BJ (cell line): Measurements from ENCODE around the gene OR7D2. TPM values are rescaled to one million over a fixed set of nuclear protein-coding genes. Genes with fewer than 3 reads are reported as not detected.

Experiments
- CTCF ChIA-PET: fragments of 350-600 bp; formaldehyde crosslinking; extraction: SDS; loops from one replicate; lab custom pipeline; 2021; ENCODE audit warnings: antibody characterized with exemption, inconsistent platforms; lab: Yijun Ruan, JAX
- POLR2A ChIA-PET: fragments of 300-600 bp; sonication (Branson Sonifier 250); formaldehyde crosslinking; extraction: SDS; loops from one replicate; lab custom pipeline; 2021; ENCODE audit warnings: antibody characterized with exemption; lab: Charles Lee
- DNase-seq: peaks from one replicate; pipeline ENCODE4 v3.0.0-alpha.2; 2011; ENCODE audit warnings: low read depth
- H3K27me3 ChIP-seq: 2 replicates; pipeline ENCODE4 v1.6.0; 2011; ENCODE audit warnings: low read length; ENCODE audit not compliant: control insufficient read depth, insufficient read depth
- H3K36me3 ChIP-seq: 2 replicates; pipeline ENCODE4 v1.5.1; 2011; ENCODE audit warnings: low read length; ENCODE audit not compliant: control insufficient read depth, insufficient read depth
- H3K4me3 ChIP-seq: 2 replicates; pipeline ENCODE4 v1.5.1; 2011; ENCODE audit warnings: low read depth, mild to moderate bottlenecking, control low read depth, low read length
- CTCF ChIP-seq: IDR thresholded peaks from 2 replicates; pipeline ENCODE4 v1.5.1; 2011; ENCODE audit warnings: low read depth, mild to moderate bottlenecking, control low read depth, inconsistent platforms, low read length, moderate library complexity; ENCODE audit not compliant: insufficient read depth
- polyA plus RNA-seq: library from polyadenylated mRNA; depleted of rRNA; stranded (reverse); fragments of >200 nt; gene quantifications from 2 replicates; pipeline ENCODE4 v1.2.3, GENCODE V29; 2011

OR7D2 gene
- polyA plus RNA-seq, 1 experiment, result not detected

GRCh38 chr19:9165261-9165660, 13.5 kb upstream of the OR7D2 start:
- Histone ChIP-seq H3K36me3 (peaks cover 10% of the 10 kb centered on the region), H3K4me3 (no peak overlapping the region), H3K27me3 (no peaks in the 10 kb centered on the region)
- POLR2A ChIA-PET, result no interaction called here
- TF ChIP-seq CTCF, result no peak
- CTCF ChIA-PET, result no interaction called here
- DNase-seq, result no peak

GRCh38 chr19:9166846-9167245, 11.9 kb upstream of the OR7D2 start:
- TF ChIP-seq CTCF, result no peak
- Histone ChIP-seq H3K36me3 (no peaks in the 10 kb centered on the region), H3K27me3 (no peaks in the 10 kb centered on the region), H3K4me3 (no peak overlapping the region)
- CTCF ChIA-PET, result no interaction called here
- POLR2A ChIA-PET, result no interaction called here
- DNase-seq, result no peak

- CTCF ChIA-PET, result no interaction called here
Measured at GRCh38 chr19:9171393-9171991, 7.3 kb upstream of the OR7D2 start.

GRCh38 chr19:9175326-9175725, 3.5 kb upstream of the OR7D2 start:
- ChIA-PET CTCF (no interaction called here), POLR2A (no interaction called here)
- no peak for TF ChIP-seq CTCF
- DNase-seq, result no peak
- H3K27me3 ChIP-seq, result no peaks in the 10 kb centered on the region
- no peaks in the 10 kb centered on the region for H3K36me3 ChIP-seq
- H3K4me3 ChIP-seq, result no peak overlapping the region

More at GRCh38 chr19:9171393-9171991, 7.3 kb upstream of the OR7D2 start:
- H3K27me3 ChIP-seq, result no peaks in the 10 kb centered on the region
- DNase-seq, result no peak
- POLR2A ChIA-PET, result no interaction called here
- no peak for TF ChIP-seq CTCF
- H3K4me3 ChIP-seq, result no peak overlapping the region
- no peaks in the 10 kb centered on the region for H3K36me3 ChIP-seq

GRCh38 chr19:9183000-9183399, 4.2 kb downstream of the OR7D2 start:
- ChIA-PET CTCF (interaction anchor here (1.5 kb wide), 1 partner anchor 22 kb away, joined by 3 read pairs; no protein-coding TSS in a partner anchor), POLR2A (no interaction called here)
- no peaks in the 10 kb centered on the region for H3K27me3 ChIP-seq
- H3K4me3 ChIP-seq, result no peak overlapping the region
- TF ChIP-seq CTCF, result no peak
- H3K36me3 ChIP-seq, result no peaks in the 10 kb centered on the region
- DNase-seq, result no peak
